Measurements from ENCODE around the gene ETV3L. TPM values are rescaled to one million over a fixed set of nuclear protein-coding genes. Genes with fewer than 3 reads are reported as not detected.

ETV3L gene
- polyA plus RNA-seq, result not detected

- H3K9me3 ChIP-seq (ENCODE audit: control insufficient read depth in 2 of 2, insufficient read depth in 1 of 2, low read depth in 1 of 2, low read length in 1 of 2), result no peaks in the 10 kb centered on the region
- WGBS, 2 donors, result 71 to 75% methylated on average over 3 of the region's 3 CpGs
- no peak within 1 kb of the TSS for H3K27ac ChIP-seq (ENCODE audit: low read depth in 2 of 2, low read length in 1 of 2)
- H3K4me1 ChIP-seq (ENCODE audit: control insufficient read depth in 2 of 2, insufficient read depth in 2 of 2, low read length in 1 of 2), result peaks cover 0 to 2% of the 10 kb centered on the region in 2 donors
- no peaks in the 10 kb centered on the region for H3K27me3 ChIP-seq (ENCODE audit: control insufficient read depth in 1 of 2, insufficient read depth in 2 of 2, low read length in 2 of 2)
- no peaks in the 10 kb centered on the region for H3K36me3 ChIP-seq (ENCODE audit: control insufficient read depth in 2 of 2, insufficient read depth in 2 of 2, low read length in 1 of 2)
- no peak within 1 kb of the TSS for H3K4me3 ChIP-seq (ENCODE audit: low read depth in 1 of 2, low read length in 2 of 2)
Measured at GRCh38 chr1:157099633-157100009, at the start of gene ETV3L. Gene ETV3L (minus strand): TSS chr1:157099808. CDS start chr1:157099523, 285 bp downstream.

GRCh38 chr1:157147906-157148700 is 48.5 kb upstream of the ETV3L start:
- Histone ChIP-seq H3K27ac (ENCODE audit: low read depth in 2 of 2, low read length in 1 of 2) (peak overlapping the region in 1 of 2 donors; percentile 55), H3K36me3 (ENCODE audit: control insufficient read depth in 2 of 2, insufficient read depth in 2 of 2, low read length in 1 of 2) (no peaks in the 10 kb centered on the region), H3K9me3 (ENCODE audit: control insufficient read depth in 2 of 2, insufficient read depth in 1 of 2, low read depth in 1 of 2, low read length in 1 of 2) (no peaks in the 10 kb centered on the region), H3K4me3 (ENCODE audit: low read depth in 1 of 2, low read length in 2 of 2) (no peak overlapping the region), H3K4me1 (ENCODE audit: control insufficient read depth in 2 of 2, insufficient read depth in 2 of 2, low read length in 1 of 2) (peaks cover 0 to 3% of the 10 kb centered on the region in 2 donors), H3K27me3 (ENCODE audit: control insufficient read depth in 1 of 2, insufficient read depth in 2 of 2, low read length in 2 of 2) (no peaks in the 10 kb centered on the region)
- 41 to 49% methylated on average over 10 of the region's 10 CpGs for WGBS, 2 donors

GRCh38 chr1:157147037-157147436 is 47.4 kb upstream of the ETV3L start:
- peaks cover 0 to 3% of the 10 kb centered on the region in 2 donors for H3K4me1 ChIP-seq (ENCODE audit: control insufficient read depth in 2 of 2, insufficient read depth in 2 of 2, low read length in 1 of 2)
- H3K36me3 ChIP-seq (ENCODE audit: control insufficient read depth in 2 of 2, insufficient read depth in 2 of 2, low read length in 1 of 2), result no peaks in the 10 kb centered on the region
- H3K9me3 ChIP-seq (ENCODE audit: control insufficient read depth in 2 of 2, insufficient read depth in 1 of 2, low read depth in 1 of 2, low read length in 1 of 2), result no peaks in the 10 kb centered on the region
- 81 to 87% methylated on average over 1 of the region's 1 CpG for WGBS, 2 donors
- H3K27me3 ChIP-seq (ENCODE audit: control insufficient read depth in 1 of 2, insufficient read depth in 2 of 2, low read length in 2 of 2), result no peaks in the 10 kb centered on the region
- H3K4me3 ChIP-seq (ENCODE audit: low read depth in 1 of 2, low read length in 2 of 2), result no peak overlapping the region
- no peak overlapping the region for H3K27ac ChIP-seq (ENCODE audit: low read depth in 2 of 2, low read length in 1 of 2)

DNA sequence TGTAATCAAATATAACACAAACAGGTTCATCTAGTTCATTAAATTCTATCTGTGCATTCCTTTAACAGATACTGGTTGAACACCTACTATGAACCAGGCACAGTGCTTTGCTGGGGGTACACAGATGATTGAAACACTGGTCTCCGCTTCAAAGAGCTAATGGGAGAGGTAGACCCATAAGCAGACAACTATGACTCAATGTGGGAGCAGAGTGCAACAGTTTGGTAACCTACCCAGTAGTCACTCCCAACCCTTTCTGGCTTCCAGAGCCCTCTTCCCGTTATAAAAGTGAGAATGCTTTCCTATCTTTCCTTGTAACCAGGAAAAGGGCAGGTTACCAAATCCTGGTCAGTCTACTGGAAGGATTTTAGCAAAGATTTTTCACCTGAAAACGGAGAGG is 46.6 kb upstream of the ETV3L start:
- peaks cover 0 to 3% of the 10 kb centered on the region in 2 donors for H3K4me1 ChIP-seq (ENCODE audit: control insufficient read depth in 2 of 2, insufficient read depth in 2 of 2, low read length in 1 of 2)
- WGBS, 2 donors, result 60 to 63% methylated on average over 3 of the region's 3 CpGs
- H3K4me3 ChIP-seq (ENCODE audit: low read depth in 1 of 2, low read length in 2 of 2), result no peak overlapping the region
- H3K36me3 ChIP-seq (ENCODE audit: control insufficient read depth in 2 of 2, insufficient read depth in 2 of 2, low read length in 1 of 2), result no peaks in the 10 kb centered on the region
- no peak overlapping the region for H3K27ac ChIP-seq (ENCODE audit: low read depth in 2 of 2, low read length in 1 of 2)
- H3K9me3 ChIP-seq (ENCODE audit: control insufficient read depth in 2 of 2, insufficient read depth in 1 of 2, low read depth in 1 of 2, low read length in 1 of 2), result no peaks in the 10 kb centered on the region
- no peaks in the 10 kb centered on the region for H3K27me3 ChIP-seq (ENCODE audit: control insufficient read depth in 1 of 2, insufficient read depth in 2 of 2, low read length in 2 of 2)

- H3K27me3 ChIP-seq (ENCODE audit: control insufficient read depth in 1 of 2, insufficient read depth in 2 of 2, low read length in 2 of 2), result no peaks in the 10 kb centered on the region
- H3K9me3 ChIP-seq (ENCODE audit: control insufficient read depth in 2 of 2, insufficient read depth in 1 of 2, low read depth in 1 of 2, low read length in 1 of 2), result no peaks in the 10 kb centered on the region
- 62 to 63% methylated on average over 1 of the region's 1 CpG for WGBS, 2 donors
- peaks cover 0 to 3% of the 10 kb centered on the region in 2 donors for H3K4me1 ChIP-seq (ENCODE audit: control insufficient read depth in 2 of 2, insufficient read depth in 2 of 2, low read length in 1 of 2)
- no peak overlapping the region for H3K4me3 ChIP-seq (ENCODE audit: low read depth in 1 of 2, low read length in 2 of 2)
- no peaks in the 10 kb centered on the region for H3K36me3 ChIP-seq (ENCODE audit: control insufficient read depth in 2 of 2, insufficient read depth in 2 of 2, low read length in 1 of 2)
- H3K27ac ChIP-seq (ENCODE audit: low read depth in 2 of 2, low read length in 1 of 2), result peak overlapping the region; percentile 65 to 84
Measured at GRCh38 chr1:157145076-157145475, 45.5 kb upstream of the ETV3L start.

GRCh38 chr1:157144509-157144908 is 44.9 kb upstream of the ETV3L start:
- Histone ChIP-seq H3K27me3 (ENCODE audit: control insufficient read depth in 1 of 2, insufficient read depth in 2 of 2, low read length in 2 of 2) (no peaks in the 10 kb centered on the region), H3K9me3 (ENCODE audit: control insufficient read depth in 2 of 2, insufficient read depth in 1 of 2, low read depth in 1 of 2, low read length in 1 of 2) (no peaks in the 10 kb centered on the region), H3K36me3 (ENCODE audit: control insufficient read depth in 2 of 2, insufficient read depth in 2 of 2, low read length in 1 of 2) (no peaks in the 10 kb centered on the region), H3K27ac (ENCODE audit: low read depth in 2 of 2, low read length in 1 of 2) (peak overlapping the region; percentile 65 to 84), H3K4me3 (ENCODE audit: low read depth in 1 of 2, low read length in 2 of 2) (no peak overlapping the region), H3K4me1 (ENCODE audit: control insufficient read depth in 2 of 2, insufficient read depth in 2 of 2, low read length in 1 of 2) (peaks cover 0 to 3% of the 10 kb centered on the region in 2 donors)
- WGBS, 2 donors, result 45 to 61% methylated on average over 1 of the region's 1 CpG

DNA sequence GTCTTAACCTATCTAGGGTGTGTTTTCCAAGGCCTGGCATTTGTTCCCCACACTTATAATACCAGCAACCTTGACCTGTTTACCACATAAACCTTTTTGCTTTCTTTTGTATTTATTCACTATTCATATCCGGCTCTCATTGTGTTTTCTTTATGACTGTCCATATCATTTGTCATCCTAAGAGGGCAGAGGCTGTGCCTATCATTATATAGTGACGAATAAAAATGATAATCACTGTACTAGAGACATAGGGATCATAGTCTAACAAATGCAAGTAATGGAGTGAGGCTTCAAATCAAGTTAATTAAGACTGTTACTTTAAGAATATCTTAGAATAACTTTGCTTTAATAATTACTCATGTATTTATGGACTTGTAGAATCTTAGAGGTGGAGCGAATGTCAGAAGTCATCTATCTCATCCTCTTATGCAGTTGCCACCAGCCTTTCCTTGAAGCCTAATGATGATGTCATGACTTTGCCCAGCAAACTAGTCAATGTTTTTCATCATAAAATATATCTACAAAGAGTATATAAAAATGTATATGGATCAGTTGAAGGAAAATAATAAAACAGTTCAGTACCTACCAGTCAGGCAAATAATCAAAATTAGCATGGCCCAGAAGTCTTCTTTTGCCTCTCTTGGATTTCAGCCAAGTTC is 43.3 kb upstream of the ETV3L start:
- Histone ChIP-seq H3K27me3 (ENCODE audit: control insufficient read depth in 1 of 2, insufficient read depth in 2 of 2, low read length in 2 of 2) (no peaks in the 10 kb centered on the region), H3K9me3 (ENCODE audit: control insufficient read depth in 2 of 2, insufficient read depth in 1 of 2, low read depth in 1 of 2, low read length in 1 of 2) (no peaks in the 10 kb centered on the region), H3K27ac (ENCODE audit: low read depth in 2 of 2, low read length in 1 of 2) (peak overlapping the region; percentile 45 to 61), H3K36me3 (ENCODE audit: control insufficient read depth in 2 of 2, insufficient read depth in 2 of 2, low read length in 1 of 2) (no peaks in the 10 kb centered on the region), H3K4me1 (ENCODE audit: control insufficient read depth in 2 of 2, insufficient read depth in 2 of 2, low read length in 1 of 2) (peaks cover 0 to 3% of the 10 kb centered on the region in 2 donors), H3K4me3 (ENCODE audit: low read depth in 1 of 2, low read length in 2 of 2) (no peak overlapping the region)
- WGBS, 2 donors, result 56 to 65% methylated on average over 3 of the region's 3 CpGs

- Histone ChIP-seq H3K27me3 (ENCODE audit: control insufficient read depth in 1 of 2, insufficient read depth in 2 of 2, low read length in 2 of 2) (no peaks in the 10 kb centered on the region), H3K27ac (ENCODE audit: low read depth in 2 of 2, low read length in 1 of 2) (peak overlapping the region; percentile 45 to 61), H3K4me3 (ENCODE audit: low read depth in 1 of 2, low read length in 2 of 2) (no peak overlapping the region), H3K4me1 (ENCODE audit: control insufficient read depth in 2 of 2, insufficient read depth in 2 of 2, low read length in 1 of 2) (peaks cover 0 to 3% of the 10 kb centered on the region in 2 donors), H3K9me3 (ENCODE audit: control insufficient read depth in 2 of 2, insufficient read depth in 1 of 2, low read depth in 1 of 2, low read length in 1 of 2) (no peaks in the 10 kb centered on the region), H3K36me3 (ENCODE audit: control insufficient read depth in 2 of 2, insufficient read depth in 2 of 2, low read length in 1 of 2) (no peaks in the 10 kb centered on the region)
- 61 to 66% methylated on average over 2 of the region's 2 CpGs for WGBS, 2 donors
Measured at GRCh38 chr1:157142201-157142600, 42.6 kb upstream of the ETV3L start.

GRCh38 chr1:157141212-157141855 is 41.7 kb upstream of the ETV3L start:
- no peaks in the 10 kb centered on the region for H3K9me3 ChIP-seq (ENCODE audit: control insufficient read depth in 2 of 2, insufficient read depth in 1 of 2, low read depth in 1 of 2, low read length in 1 of 2)
- H3K4me3 ChIP-seq (ENCODE audit: low read depth in 1 of 2, low read length in 2 of 2), result no peak overlapping the region
- no peaks in the 10 kb centered on the region for H3K27me3 ChIP-seq (ENCODE audit: control insufficient read depth in 1 of 2, insufficient read depth in 2 of 2, low read length in 2 of 2)
- H3K4me1 ChIP-seq (ENCODE audit: control insufficient read depth in 2 of 2, insufficient read depth in 2 of 2, low read length in 1 of 2), result peaks cover 0 to 3% of the 10 kb centered on the region in 2 donors
- no peaks in the 10 kb centered on the region for H3K36me3 ChIP-seq (ENCODE audit: control insufficient read depth in 2 of 2, insufficient read depth in 2 of 2, low read length in 1 of 2)
- H3K27ac ChIP-seq (ENCODE audit: low read depth in 2 of 2, low read length in 1 of 2), result no peak overlapping the region
- 85% methylated on average over 4 of the region's 4 CpGs for WGBS, 2 donors

Data from esophagus (tissue), 2 donors.